Panc1 (cell line): Measurements from ENCODE around the gene TANGO2. TPM values are rescaled to one million over a fixed set of nuclear protein-coding genes. Genes with fewer than 3 reads are reported as not detected.

Experiments used
- ATAC-seq: fragments of 200-7000 bp; cut with Tn5 transposase; 2 replicates; pipeline ENCODE4 v1.9.1; 2020; ENCODE audit warnings: mild to moderate bottlenecking, moderate library complexity
- BruUV-seq: library from RNA; stranded (reverse); fragments of 400-500 nt; replicated peaks from 2 replicates; lab custom pipeline; 2021; lab: Mats Ljungman, UMichigan
- CTCF ChIA-PET: fragments of 300-600 bp; sonication (Branson Sonifier 250); formaldehyde crosslinking; loops from one replicate; lab custom pipeline; 2022; ENCODE audit warnings: antibody characterized with exemption; lab: Charles Lee
- POLR2A ChIA-PET: fragments of 300-600 bp; sonication (Branson Sonifier 250); formaldehyde crosslinking; loops from one replicate; lab custom pipeline; 2022; ENCODE audit warnings: antibody characterized with exemption; lab: Charles Lee
- DNase-seq: peaks from one replicate; pipeline ENCODE4 v3.0.0-alpha.2; 2010; ENCODE audit warnings: low read depth, low spot score
- H3K27ac ChIP-seq: 2 replicates; pipeline ENCODE4 v1.5.1; 2011; ENCODE audit warnings: mild to moderate bottlenecking, low read length, inconsistent platforms
- H3K27me3 ChIP-seq: fragments of 200-500 bp; sonication (Bioruptor generic); 2 replicates; pipeline ENCODE4 v1.6.0; 2014; ENCODE audit warnings: low read length, inconsistent platforms; ENCODE audit not compliant: control insufficient read depth, insufficient read depth
- H3K36me3 ChIP-seq: fragments of 200-500 bp; sonication (Bioruptor generic); 2 replicates; pipeline ENCODE4 v1.5.1; 2014; ENCODE audit warnings: inconsistent platforms, mild to moderate bottlenecking, low read length, moderate library complexity; ENCODE audit not compliant: control insufficient read depth, insufficient read depth
- H3K4me1 ChIP-seq: 2 replicates; pipeline ENCODE4 v1.5.1; 2011; ENCODE audit warnings: inconsistent platforms, mild to moderate bottlenecking, low read length, moderate library complexity; ENCODE audit not compliant: control insufficient read depth, insufficient read depth
- H3K4me3 ChIP-seq, 2 experiments: 2 replicates each; pipeline ENCODE4 v1.5.1; 2011 to 2012; ENCODE audit warnings: low read depth in 2 of 2, low read length in 2 of 2, mild to moderate bottlenecking in 2 of 2, inconsistent platforms in 1 of 2, moderate library complexity in 1 of 2
- H3K9me3 ChIP-seq: fragments of 200-500 bp; sonication (Bioruptor generic); 2 replicates; pipeline ENCODE4 v1.5.1; 2014; ENCODE audit warnings: low read depth, mild to moderate bottlenecking, inconsistent platforms, low read length, moderate library complexity; ENCODE audit not compliant: control insufficient read depth, insufficient read depth
- CTCF ChIP-seq: fragments of 450-650 bp; IDR thresholded peaks from 2 replicates; pipeline ENCODE4 v1.5.1; 2017; ENCODE audit warnings: mild to moderate bottlenecking
- POLR2AphosphoS5 ChIP-seq: IDR thresholded peaks from 2 replicates; pipeline ENCODE4 v1.6.1; 2012; ENCODE audit warnings: mild to moderate bottlenecking, low read depth, low read length, moderate library complexity
- REST ChIP-seq, 2 experiments: IDR thresholded peaks; 2 replicates each; pipeline ENCODE4 v1.6.1; 2011 to 2012; ENCODE audit warnings: low read depth in 2 of 2, control low read depth in 1 of 2, low read length in 1 of 2, mild to moderate bottlenecking in 1 of 2, moderate library complexity in 1 of 2; ENCODE audit not compliant: insufficient read depth in 1 of 2
- SIN3A ChIP-seq: IDR thresholded peaks from 2 replicates; pipeline ENCODE4 v1.6.1; 2012; ENCODE audit warnings: low read depth, mild to moderate bottlenecking, low read length, moderate library complexity, borderline replicate concordance; ENCODE audit not compliant: insufficient read depth
- TCF7L2 ChIP-seq: IDR thresholded peaks from 2 replicates; pipeline ENCODE4 v1.6.1; 2011; ENCODE audit warnings: mild to moderate bottlenecking, low read depth, low read length, inconsistent platforms
- in situ Hi-C: cut with HindIII; loops from 2 replicates; pipeline ENCODE4 v1.10.0; 2016; ENCODE audit warnings: low sequenced_read_pairs, low pct_unique_long_range_greater_than_20kb
- intact Hi-C: fragments of 100-400 bp; cut with micrococcal nuclease; formaldehyde crosslinking; loops from one replicate; pipeline ENCODE4 v1.10.0; 2022; ENCODE audit not compliant: unreplicated experiment
- total RNA-seq: library from RNA; stranded (reverse); gene quantifications from one replicate; pipeline ENCODE4 v1.2.1, GENCODE V29; 2021; ENCODE audit not compliant: unreplicated experiment

TANGO2 gene
- total RNA-seq, 1 experiment from 2014 or later: 32.2 TPM

- H3K27me3 ChIP-seq: no peaks in the 10 kb centered on the region
- no peak for ATAC-seq
- BruUV-seq: no TSS peak
- POLR2A ChIA-PET: no interaction called here
- no peak overlapping the region for H3K4me3 ChIP-seq
- H3K36me3 ChIP-seq: no peaks in the 10 kb centered on the region
- in situ Hi-C loops: no loop called here
- TF ChIP-seq REST (IDR thresholded peaks at IDR 0.05; ENCODE audit: insufficient read depth in 1 of 2, low read depth in 2 of 2, low read length in 1 of 2) (no peak), SIN3A (no peak), POLR2AphosphoS5 (no peak), CTCF (no peak), TCF7L2 (no peak)
- H3K4me1 ChIP-seq: peaks cover 14% of the 10 kb centered on the region
- no peak overlapping the region for H3K27ac ChIP-seq
- intact Hi-C loops: no loop called here
- DNase-seq: no peak
- CTCF ChIA-PET: no interaction called here
- H3K9me3 ChIP-seq: no peaks in the 10 kb centered on the region
These were observed 42.2 kb upstream of the TANGO2 start for GRCh38 chr22:19978748-19979147.

- intact Hi-C loops: no loop called here
- Histone ChIP-seq H3K9me3 (no peaks in the 10 kb centered on the region), H3K27me3 (no peaks in the 10 kb centered on the region), H3K4me1 (peaks cover 20% of the 10 kb centered on the region), H3K36me3 (no peaks in the 10 kb centered on the region), H3K27ac (no peak overlapping the region), H3K4me3 (no peak overlapping the region)
- CTCF ChIA-PET: no interaction called here
- ATAC-seq (no peak), DNase-seq (no peak)
- no peak for TF ChIP-seq REST (IDR thresholded peaks at IDR 0.05; ENCODE audit: insufficient read depth in 1 of 2, low read depth in 2 of 2, low read length in 1 of 2)
- no TSS peak for BruUV-seq
- POLR2A ChIA-PET: no interaction called here
- in situ Hi-C loops: no loop called here
These were observed 41.0 kb upstream of the TANGO2 start for GRCh38 chr22:19979712-19980493.
